HEK293 (cell line): ENCODE results near the gene SUN5.

Source experiments
- CTCF ChIA-PET: fragments of 350-600 bp; formaldehyde crosslinking; extraction: SDS; loops from one replicate; lab custom pipeline; 2021; ENCODE audit warnings: antibody characterized with exemption; lab: Yijun Ruan, JAX
- POLR2A ChIA-PET: fragments of 300-600 bp; formaldehyde crosslinking; extraction: SDS; loops from one replicate; lab custom pipeline; 2020; ENCODE audit warnings: antibody characterized with exemption, inconsistent platforms; lab: Yijun Ruan, JAX
- H3K27ac ChIP-seq: fragments of 200-500 bp; sonication (Bioruptor generic); 2 replicates; pipeline ENCODE4 v1.5.1; 2014; ENCODE audit warnings: low read depth, low read length, control low read depth, inconsistent platforms; ENCODE audit errors: extremely low read depth
- H3K36me3 ChIP-seq, 2 experiments: fragments of 200-500 bp in 1 of 2; sonication (Bioruptor generic) in 1 of 2; 1 replicate in 1 of 2; 2 replicates in 1 of 2; pipeline ENCODE4 v1.5.1; 2014 to 2017; ENCODE audit warnings: inconsistent platforms in 2 of 2, low read length in 2 of 2; ENCODE audit not compliant: control insufficient read depth in 2 of 2, insufficient read depth in 1 of 2
- H3K4me1 ChIP-seq: fragments of 200-500 bp; sonication (Bioruptor generic); 2 replicates; pipeline ENCODE4 v1.5.1; 2014; ENCODE audit warnings: mild to moderate bottlenecking, low read length, inconsistent platforms; ENCODE audit not compliant: control insufficient read depth, insufficient read depth
- H3K4me3 ChIP-seq: 2 replicates; pipeline ENCODE4 v1.5.1; 2011; ENCODE audit warnings: low read depth, mild to moderate bottlenecking, control low read depth, low read length, moderate library complexity
- H3K9me3 ChIP-seq: fragments of 200-500 bp; sonication (Bioruptor generic); 2 replicates; pipeline ENCODE4 v1.5.1; 2014; ENCODE audit warnings: low read depth, low read length, inconsistent platforms; ENCODE audit not compliant: control insufficient read depth, insufficient read depth
- HOXC10 ChIP-seq: sonication (generic); formaldehyde crosslinking; IDR thresholded peaks from 2 replicates; pipeline ENCODE4 v1.8.1; 2023; ENCODE audit warnings: mild to moderate bottlenecking, missing genetic modification reagents
- OVOL3 ChIP-seq: fragments of 450-650 bp; formaldehyde crosslinking; IDR thresholded peaks from 2 replicates; pipeline ENCODE4 v1.5.1; 2016; ENCODE audit warnings: missing biosample characterization, missing genetic modification characterization
- ZBTB26 ChIP-seq: fragments of 450-650 bp; formaldehyde crosslinking; optimal IDR thresholded peaks from 2 replicates; pipeline ENCODE3; 2016; ENCODE audit warnings: missing biosample characterization, mild to moderate bottlenecking, missing genetic modification characterization
- ZBTB6 ChIP-seq: fragments of 450-650 bp; formaldehyde crosslinking; IDR thresholded peaks from 2 replicates; pipeline ENCODE4 v1.5.1; 2017; ENCODE audit warnings: missing biosample characterization, missing genetic modification characterization
- ZFHX2 ChIP-seq: fragments of 450-650 bp; formaldehyde crosslinking; conservative IDR thresholded peaks from 2 replicates; pipeline ENCODE4 v1.5.1; 2016; ENCODE audit warnings: missing biosample characterization, missing genetic modification characterization
- ZIC2 ChIP-seq: fragments of 450-650 bp; formaldehyde crosslinking; IDR thresholded peaks from 2 replicates; pipeline ENCODE4 v1.5.1; 2016; ENCODE audit warnings: missing biosample characterization, missing genetic modification characterization
- ZNF239 ChIP-seq: fragments of 450-650 bp; formaldehyde crosslinking; IDR thresholded peaks from 2 replicates; pipeline ENCODE4 v1.5.1; 2016; ENCODE audit warnings: missing biosample characterization, missing genetic modification characterization
- ZNF324 ChIP-seq: fragments of 450-650 bp; formaldehyde crosslinking; IDR thresholded peaks from 2 replicates; pipeline ENCODE4 v1.5.1; 2016; ENCODE audit warnings: missing biosample characterization, missing genetic modification characterization
- ZNF571 ChIP-seq: fragments of 450-650 bp; formaldehyde crosslinking; IDR thresholded peaks from 2 replicates; pipeline ENCODE4 v1.5.0; 2017; ENCODE audit warnings: missing biosample characterization, missing genetic modification characterization
- ZNF658 ChIP-seq: fragments of 450-650 bp; formaldehyde crosslinking; IDR thresholded peaks from 2 replicates; pipeline ENCODE4; 2016; ENCODE audit warnings: missing biosample characterization, missing genetic modification characterization
- ZNF660 ChIP-seq: fragments of 450-650 bp; IDR thresholded peaks from 2 replicates; pipeline ENCODE4 v1.5.1; 2018; ENCODE audit warnings: missing biosample characterization, mild to moderate bottlenecking, missing genetic modification characterization
- ZNF785 ChIP-seq: fragments of 450-650 bp; formaldehyde crosslinking; IDR thresholded peaks from 2 replicates; pipeline ENCODE4 v1.5.1; 2016; ENCODE audit warnings: missing biosample characterization, missing genetic modification characterization
- TF ChIP-seq, protein P1 (sequence below): fragments of 450-650 bp; formaldehyde crosslinking; IDR thresholded peaks from 2 replicates; pipeline ENCODE4 v1.5.1; 2016; ENCODE audit warnings: missing biosample characterization, missing genetic modification characterization, low read depth
- TF ChIP-seq, protein P2 (sequence below): fragments of 450-650 bp; formaldehyde crosslinking; IDR thresholded peaks from 2 replicates; pipeline ENCODE4 v1.5.1; 2016; ENCODE audit warnings: missing biosample characterization, missing genetic modification characterization
- TF ChIP-seq, protein P3 (sequence below): fragments of 450-650 bp; formaldehyde crosslinking; IDR thresholded peaks from 2 replicates; pipeline ENCODE4 v1.5.1; 2016; ENCODE audit warnings: missing biosample characterization, missing genetic modification characterization

Gene SUN5

DNA sequence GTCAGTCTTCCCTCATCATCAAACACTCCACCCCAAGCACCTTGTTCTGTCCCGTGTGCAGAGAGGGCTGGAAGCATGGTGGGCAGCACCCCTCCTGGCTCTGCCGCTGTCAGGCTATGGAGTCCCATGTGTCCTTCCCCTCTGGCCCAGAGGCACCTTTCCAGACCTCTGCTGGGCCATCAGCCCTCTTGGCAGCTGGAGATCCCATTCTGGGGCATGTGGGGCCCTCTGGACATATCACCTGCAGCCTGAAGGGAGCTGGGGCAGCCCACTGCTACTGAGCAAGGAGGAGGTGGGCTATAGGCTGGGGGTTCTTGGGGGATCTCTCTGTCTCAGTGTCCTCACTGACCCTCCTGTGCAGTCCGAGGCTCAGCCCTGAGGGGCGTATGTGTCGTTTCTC, 42.2 kb downstream of the SUN5 start:
- TF ChIP-seq ZNF571 (tag by site-specific recombination) = no peak
- TF ChIP-seq, protein P1, sequence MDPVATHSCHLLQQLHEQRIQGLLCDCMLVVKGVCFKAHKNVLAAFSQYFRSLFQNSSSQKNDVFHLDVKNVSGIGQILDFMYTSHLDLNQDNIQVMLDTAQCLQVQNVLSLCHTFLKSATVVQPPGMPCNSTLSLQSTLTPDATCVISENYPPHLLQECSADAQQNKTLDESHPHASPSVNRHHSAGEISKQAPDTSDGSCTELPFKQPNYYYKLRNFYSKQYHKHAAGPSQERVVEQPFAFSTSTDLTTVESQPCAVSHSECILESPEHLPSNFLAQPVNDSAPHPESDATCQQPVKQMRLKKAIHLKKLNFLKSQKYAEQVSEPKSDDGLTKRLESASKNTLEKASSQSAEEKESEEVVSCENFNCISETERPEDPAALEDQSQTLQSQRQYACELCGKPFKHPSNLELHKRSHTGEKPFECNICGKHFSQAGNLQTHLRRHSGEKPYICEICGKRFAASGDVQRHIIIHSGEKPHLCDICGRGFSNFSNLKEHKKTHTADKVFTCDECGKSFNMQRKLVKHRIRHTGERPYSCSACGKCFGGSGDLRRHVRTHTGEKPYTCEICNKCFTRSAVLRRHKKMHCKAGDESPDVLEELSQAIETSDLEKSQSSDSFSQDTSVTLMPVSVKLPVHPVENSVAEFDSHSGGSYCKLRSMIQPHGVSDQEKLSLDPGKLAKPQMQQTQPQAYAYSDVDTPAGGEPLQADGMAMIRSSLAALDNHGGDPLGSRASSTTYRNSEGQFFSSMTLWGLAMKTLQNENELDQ (tag by site-specific recombination) = no peak
- TF ChIP-seq, all 188 proteins: peak for 0
- no peaks in the 10 kb centered on the region for H3K4me1 ChIP-seq
- ChIA-PET POLR2A (no interaction called here), CTCF (interaction anchor here (1.0 kb wide), 1 partner anchor 60 kb away, joined by 3 read pairs; no protein-coding TSS in a partner anchor)
- no peak overlapping the region for H3K4me3 ChIP-seq
- no peaks in the 10 kb centered on the region for H3K9me3 ChIP-seq
- no peak overlapping the region for H3K27ac ChIP-seq
- no peaks in the 10 kb centered on the region for H3K36me3 ChIP-seq

DNA sequence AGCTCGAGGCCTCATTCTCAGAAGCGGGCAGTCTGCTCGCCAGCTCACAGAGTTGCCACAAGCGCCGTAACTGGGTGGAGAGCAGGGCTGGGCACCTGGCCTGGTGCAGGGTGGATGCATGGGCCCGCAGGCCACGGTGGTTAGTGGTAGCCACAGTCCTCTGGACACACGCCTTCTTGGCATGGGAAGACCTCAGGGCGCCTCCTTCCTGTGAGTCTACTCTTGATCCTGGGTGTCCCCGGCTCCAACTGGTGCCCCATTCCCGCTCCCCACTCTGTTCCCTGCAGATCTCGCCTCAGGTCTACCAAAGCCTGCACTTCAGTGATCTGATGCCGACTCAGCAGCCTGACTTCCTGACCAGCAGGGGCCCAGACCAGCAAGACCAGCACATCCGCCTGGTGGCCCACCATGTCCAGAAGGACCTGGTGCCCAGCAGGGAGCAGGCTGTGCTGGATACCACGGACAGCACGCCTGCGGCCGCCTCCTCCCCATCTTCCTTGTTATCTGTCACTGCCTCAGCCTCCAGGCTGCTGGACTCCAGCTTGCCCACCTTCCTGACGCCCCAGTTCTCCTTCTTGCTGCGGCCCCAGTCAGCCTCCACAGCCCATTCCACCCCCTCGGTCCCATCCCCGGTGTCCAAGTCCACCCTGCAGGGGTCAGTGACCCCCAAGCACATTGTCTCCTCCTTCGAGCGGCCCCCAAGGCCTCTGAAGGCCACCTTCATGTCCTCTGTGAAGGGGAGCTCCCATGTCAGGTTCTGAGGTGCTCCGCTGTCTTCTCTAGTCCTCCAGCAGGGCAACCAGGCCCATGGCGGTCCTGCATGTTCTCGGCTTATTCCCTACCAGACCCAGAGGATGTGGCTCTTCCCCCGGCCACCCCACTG, 43.1 kb downstream of the SUN5 start:
- Histone ChIP-seq H3K4me3 (no peak overlapping the region), H3K36me3 (no peaks in the 10 kb centered on the region), H3K9me3 (no peaks in the 10 kb centered on the region), H3K27ac (no peak overlapping the region), H3K4me1 (no peaks in the 10 kb centered on the region)
- ChIA-PET POLR2A (no interaction called here), CTCF (interaction anchor here (1.0 kb wide), 1 partner anchor 59 kb away, joined by 3 read pairs; no protein-coding TSS in a partner anchor)
- TF ChIP-seq OVOL3 (tag by site-specific recombination) (no peak), ZNF324 (tag by site-specific recombination) (no peak), ZNF660 (tag by site-specific recombination) (no peak)
- TF ChIP-seq, protein P2, sequence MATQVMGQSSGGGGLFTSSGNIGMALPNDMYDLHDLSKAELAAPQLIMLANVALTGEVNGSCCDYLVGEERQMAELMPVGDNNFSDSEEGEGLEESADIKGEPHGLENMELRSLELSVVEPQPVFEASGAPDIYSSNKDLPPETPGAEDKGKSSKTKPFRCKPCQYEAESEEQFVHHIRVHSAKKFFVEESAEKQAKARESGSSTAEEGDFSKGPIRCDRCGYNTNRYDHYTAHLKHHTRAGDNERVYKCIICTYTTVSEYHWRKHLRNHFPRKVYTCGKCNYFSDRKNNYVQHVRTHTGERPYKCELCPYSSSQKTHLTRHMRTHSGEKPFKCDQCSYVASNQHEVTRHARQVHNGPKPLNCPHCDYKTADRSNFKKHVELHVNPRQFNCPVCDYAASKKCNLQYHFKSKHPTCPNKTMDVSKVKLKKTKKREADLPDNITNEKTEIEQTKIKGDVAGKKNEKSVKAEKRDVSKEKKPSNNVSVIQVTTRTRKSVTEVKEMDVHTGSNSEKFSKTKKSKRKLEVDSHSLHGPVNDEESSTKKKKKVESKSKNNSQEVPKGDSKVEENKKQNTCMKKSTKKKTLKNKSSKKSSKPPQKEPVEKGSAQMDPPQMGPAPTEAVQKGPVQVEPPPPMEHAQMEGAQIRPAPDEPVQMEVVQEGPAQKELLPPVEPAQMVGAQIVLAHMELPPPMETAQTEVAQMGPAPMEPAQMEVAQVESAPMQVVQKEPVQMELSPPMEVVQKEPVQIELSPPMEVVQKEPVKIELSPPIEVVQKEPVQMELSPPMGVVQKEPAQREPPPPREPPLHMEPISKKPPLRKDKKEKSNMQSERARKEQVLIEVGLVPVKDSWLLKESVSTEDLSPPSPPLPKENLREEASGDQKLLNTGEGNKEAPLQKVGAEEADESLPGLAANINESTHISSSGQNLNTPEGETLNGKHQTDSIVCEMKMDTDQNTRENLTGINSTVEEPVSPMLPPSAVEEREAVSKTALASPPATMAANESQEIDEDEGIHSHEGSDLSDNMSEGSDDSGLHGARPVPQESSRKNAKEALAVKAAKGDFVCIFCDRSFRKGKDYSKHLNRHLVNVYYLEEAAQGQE (tag by site-specific recombination) = peak; percentile 60; the same call in 1 of the 2 replicates

- POLR2A ChIA-PET = no interaction called here
Measured at GRCh38 chr20:32960222-32960518, 44.1 kb downstream of the SUN5 start.

More at GRCh38 chr20:32960222-32960518, 44.1 kb downstream of the SUN5 start:
- CTCF ChIA-PET = no interaction called here
- H3K4me3 ChIP-seq = no peak overlapping the region
- H3K36me3 ChIP-seq = no peaks in the 10 kb centered on the region
- no peak overlapping the region for H3K27ac ChIP-seq
- no peak for TF ChIP-seq ZFHX2
- TF ChIP-seq ZBTB26 (tag by site-specific recombination) = no peak
- TF ChIP-seq, protein P3, sequence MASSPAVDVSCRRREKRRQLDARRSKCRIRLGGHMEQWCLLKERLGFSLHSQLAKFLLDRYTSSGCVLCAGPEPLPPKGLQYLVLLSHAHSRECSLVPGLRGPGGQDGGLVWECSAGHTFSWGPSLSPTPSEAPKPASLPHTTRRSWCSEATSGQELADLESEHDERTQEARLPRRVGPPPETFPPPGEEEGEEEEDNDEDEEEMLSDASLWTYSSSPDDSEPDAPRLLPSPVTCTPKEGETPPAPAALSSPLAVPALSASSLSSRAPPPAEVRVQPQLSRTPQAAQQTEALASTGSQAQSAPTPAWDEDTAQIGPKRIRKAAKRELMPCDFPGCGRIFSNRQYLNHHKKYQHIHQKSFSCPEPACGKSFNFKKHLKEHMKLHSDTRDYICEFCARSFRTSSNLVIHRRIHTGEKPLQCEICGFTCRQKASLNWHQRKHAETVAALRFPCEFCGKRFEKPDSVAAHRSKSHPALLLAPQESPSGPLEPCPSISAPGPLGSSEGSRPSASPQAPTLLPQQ (tag by site-specific recombination) = no peak
- TF ChIP-seq ZIC2 (tag by site-specific recombination) = no peak
- TF ChIP-seq ZNF239 (tag by site-specific recombination) = no peak
- no peak for TF ChIP-seq ZBTB6 (tag by site-specific recombination)
- TF ChIP-seq HOXC10 (CRISPR knock-in tag) = no peak
- TF ChIP-seq ZNF785 (tag by site-specific recombination) = no peak
- TF ChIP-seq ZNF658 = no peak
- TF ChIP-seq, all 188 proteins: peak for 0
- Histone ChIP-seq H3K4me1 (no peaks in the 10 kb centered on the region), H3K9me3 (no peaks in the 10 kb centered on the region)
